ENCODE data around the gene RING1.

Gene RING1

DNA sequence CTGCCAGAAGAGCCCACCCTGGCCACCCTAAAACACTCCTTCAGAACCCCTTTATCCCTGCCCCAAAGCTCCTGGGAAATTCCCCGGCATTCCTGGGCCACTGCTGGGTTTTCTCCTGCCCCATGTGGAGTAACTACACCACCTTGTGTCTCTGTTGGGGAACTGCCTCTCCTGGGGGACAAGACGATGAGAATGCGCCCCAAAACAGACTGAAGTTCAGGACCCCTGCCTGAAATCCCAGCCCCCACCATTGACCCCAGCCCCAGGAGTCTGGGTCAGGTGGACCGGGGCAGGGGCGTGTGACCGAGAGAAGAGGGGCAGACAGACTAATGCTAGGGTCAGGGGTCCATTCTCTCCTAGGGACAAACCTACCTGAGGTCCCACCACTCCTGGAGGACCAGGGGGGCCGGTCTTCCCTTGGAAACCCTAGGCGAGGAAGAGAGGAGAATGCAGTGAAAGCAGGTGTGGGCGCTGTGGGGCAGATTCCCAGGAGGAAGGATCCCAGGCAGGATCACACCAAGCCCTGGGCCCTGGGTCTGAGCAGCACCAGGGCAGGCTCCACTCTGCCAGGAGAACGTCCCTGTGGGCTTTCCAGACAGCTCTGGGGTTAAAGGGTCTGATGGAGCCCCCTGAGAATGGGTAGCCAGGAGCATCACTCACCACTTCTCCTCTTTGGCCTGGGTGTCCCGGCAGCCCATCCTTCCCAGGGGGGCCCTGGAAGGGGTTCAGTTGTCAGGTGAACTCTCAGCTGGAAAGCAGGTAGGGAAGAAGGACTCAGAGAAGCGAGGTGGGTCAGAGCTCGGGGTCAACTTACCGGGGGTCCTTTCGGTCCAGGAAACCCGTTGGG, 35.4 kb upstream of the RING1 start:
- DNase-seq = no peak

DNA sequence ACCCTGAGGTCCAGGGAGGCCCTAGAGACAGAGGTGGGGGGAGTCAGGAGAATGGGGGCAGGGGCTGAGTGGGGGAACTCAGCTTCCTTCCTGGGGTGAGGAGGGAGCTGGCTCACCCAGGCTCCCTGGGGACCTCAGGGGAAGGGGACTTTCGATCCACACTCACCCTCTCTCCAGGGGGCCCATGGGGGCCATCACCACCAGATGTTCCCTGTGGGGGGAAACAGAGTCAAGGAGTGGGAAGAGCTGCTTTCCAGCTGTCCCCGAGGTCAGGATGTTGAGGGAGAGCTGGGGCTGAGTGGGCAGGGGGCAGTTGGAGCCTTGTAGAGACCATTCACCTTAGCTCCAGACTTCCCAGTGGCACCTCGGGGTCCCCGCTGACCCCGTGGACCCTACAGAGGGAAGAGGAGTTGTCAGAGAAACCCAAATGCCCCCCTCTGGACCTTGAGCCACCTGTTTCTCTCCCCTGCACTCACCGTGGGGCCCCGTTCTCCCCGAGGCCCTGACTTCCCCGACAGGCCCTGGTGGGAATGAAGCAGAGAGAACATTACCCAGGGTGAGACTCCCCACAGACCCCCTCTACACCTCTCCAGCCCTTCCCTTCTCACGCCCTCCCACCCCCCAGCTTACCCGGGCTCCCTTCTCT, 34.6 kb upstream of the RING1 start:
- DNase-seq = no peak

DNA sequence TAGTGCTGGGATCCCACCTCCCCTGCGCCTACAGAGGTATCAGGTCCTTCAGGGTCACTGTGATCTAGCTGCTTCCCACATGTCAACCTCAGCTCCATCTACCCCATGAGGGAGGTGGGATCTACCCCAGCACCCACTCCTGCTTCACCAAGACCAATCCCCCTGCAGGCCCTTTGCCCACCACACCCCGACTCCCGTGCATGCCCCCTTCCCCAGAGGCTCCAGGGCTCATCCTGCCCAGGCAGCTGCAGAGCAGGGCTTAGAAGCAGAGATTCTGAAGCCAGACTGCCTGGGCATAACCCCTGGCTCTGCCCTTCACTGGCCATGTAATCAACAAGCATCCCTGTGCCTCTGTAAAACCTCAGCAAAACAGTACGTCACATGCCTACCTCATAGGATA, 33.5 kb upstream of the RING1 start:
- no peak for DNase-seq

DNA sequence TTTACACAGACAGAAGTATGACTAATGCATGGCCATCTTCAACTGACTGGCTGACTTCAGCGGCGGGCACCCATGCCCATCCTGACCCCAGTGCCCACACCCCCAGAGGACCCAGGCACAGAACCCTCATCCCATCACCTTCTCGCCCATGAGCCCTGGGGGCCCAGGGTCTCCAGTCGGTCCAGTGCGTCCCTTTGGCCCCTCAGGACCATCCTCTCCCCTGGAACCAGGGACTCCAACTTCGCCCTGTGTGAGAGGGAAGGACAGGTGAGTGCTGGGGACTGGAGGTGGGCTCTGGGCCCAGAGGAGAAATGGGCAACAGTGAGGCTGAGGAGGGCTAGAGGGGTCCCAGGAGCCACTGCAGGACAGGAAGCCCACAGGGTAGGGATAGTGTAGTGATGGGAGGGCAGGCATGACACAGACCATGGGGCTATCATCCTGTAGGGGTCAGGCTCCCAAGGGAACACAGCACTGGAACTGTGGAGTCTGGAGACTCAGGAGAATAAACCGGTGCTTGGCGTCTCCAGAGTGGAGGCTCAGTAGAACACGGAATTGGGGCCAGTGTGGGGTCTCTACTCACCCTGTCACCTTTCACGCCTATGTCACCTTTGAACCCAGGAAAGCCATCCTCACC, 32.7 kb upstream of the RING1 start:
- DNase-seq = no peak

DNA sequence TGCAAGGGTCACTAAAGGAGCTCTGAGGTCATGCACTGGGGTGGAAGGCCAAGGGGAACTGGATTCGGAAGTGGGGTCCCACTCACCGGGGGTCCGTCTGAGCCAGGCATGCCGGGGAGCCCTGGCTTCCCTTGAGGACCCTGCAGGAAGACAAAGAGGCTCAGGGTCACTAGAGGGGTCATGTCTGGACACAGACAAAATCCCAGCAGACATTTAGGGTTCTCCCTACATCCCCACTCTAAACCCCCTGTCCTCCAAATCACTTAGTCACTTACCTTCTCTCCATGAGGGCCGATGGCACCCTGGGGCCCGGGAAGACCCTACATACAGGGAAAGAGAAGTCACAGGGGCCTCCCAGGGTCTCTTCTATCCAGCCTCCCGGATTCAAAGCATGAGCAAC, 31.4 kb upstream of the RING1 start:
- no peak for DNase-seq

DNA sequence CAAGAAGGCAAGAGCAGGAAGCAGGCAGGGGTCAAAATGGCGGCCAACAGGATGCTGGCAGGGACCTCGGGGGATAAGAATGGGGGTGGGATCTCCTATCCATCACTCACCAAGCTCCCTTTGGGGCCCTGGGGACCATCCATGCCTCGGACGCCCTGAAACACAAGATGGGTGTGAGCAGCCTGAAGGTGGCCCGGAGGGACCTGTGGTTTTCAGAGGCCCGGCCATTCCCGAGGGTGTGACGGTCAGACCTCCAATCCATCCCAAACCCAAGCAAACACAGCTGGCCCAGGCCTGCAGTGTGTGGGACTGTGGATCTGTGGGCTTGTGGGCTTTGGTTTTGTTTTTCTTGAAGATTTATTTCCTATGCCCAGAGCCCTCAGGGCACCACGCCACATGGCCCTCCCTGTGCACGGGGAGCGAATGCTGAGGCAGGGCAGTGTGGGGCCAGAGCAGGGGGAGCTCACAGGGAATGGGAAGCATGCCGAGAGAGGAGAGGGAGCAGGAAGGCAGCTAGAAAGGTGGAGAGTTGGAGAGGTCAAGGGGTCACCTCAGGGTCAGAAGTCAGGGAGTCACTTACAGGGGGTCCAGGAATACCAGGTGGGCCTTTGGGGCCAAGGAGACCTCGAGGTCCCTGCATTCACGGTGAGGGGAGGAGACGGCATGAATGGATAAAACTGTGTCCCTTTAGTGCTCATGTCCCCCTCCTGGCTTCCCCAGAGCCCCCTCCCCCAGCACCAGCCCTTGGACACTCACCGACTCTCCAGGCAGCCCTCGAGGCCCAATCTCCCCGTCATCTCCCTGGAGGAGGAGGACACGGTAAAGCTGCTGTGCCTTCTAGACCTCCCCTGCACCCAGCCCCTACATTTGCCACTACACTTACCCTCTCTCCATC, 30.5 kb upstream of the RING1 start:
- DNase-seq = no peak

DNA sequence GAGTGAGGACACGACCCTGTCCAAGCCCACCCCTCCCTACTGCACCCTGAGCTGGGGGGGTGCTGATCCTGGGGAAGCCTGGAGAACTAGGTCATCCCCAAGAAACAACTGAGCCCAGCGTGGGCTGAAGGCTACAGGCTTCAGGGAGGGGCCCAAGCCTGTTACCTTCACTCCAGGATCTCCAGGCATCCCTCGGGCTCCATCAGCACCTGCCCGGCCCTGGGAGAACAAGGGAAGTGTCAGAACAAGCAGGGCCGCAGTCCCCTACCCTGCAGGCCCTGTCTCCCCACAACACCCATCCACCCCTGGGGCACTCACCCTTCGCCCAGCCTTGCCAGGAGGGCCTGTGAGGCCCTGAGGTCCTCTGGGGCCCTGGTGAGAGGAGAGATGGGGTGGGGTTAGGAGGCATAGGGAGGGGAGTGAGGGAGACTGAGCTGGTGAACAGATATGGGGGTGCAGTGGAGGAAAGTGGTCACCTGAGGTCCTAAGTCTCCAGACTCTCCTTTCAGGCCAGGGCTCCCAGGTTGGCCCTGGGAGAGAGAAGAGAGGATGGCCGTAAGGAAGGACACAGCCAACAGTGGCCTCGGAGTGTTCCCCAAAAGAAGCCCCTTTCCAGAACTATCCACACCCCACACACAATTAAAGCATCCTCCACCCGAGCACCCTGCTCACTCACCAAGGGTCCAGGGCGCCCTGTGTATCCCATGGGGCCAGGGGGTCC, 29.4 kb upstream of the RING1 start:
- no peak for DNase-seq

DNA sequence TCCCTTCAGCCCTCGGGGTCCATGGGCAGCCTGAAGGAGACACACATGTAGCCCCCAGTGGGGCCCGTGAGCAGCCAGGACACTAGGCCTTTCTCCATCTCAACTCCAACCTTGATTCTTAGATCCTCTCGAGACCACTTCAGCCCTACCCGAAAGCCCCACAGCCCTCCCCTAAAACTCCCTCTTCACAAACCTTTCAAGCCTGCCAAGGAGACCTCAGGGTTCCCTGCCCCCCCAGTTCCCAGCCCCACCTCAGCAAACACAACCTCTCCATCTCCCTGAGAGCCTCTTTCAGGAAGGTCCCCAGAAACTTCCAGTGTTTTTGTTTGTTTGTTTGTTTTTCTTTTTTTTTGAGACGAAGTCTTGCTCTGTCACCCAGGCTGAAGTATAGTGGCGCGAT, 27.2 kb upstream of the RING1 start:
- DNase-seq = no peak

DNA sequence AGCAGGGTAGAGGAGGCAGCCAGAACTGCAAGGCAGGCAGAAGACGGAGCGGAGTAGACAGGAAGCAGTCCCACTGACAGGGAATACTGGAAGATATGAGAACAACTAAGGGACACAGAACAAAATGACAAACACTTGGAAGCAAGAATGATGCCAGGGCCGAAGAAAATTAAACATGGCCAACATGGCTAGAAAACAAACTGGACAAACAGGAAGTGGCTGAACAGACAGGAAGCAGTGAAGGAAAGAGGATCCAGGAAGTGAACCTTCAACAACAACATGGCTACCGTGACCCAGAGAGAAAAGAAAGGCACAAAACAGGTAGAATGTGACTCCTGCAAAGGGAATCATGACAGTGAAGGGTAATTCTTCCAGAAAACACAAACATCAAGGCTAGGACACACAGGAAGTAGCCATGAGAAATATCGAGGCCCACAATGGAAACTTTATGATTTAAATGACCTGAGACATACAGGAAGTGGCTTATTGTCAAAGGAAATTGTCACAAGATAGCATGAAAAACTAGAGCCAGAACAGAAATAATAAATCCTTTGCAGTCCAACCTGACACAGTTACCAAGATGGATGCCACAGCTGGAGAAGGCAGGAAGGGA, 25.1 kb upstream of the RING1 start:
- peak in 1 of 5 donors; percentile 59 for DNase-seq

DNA sequence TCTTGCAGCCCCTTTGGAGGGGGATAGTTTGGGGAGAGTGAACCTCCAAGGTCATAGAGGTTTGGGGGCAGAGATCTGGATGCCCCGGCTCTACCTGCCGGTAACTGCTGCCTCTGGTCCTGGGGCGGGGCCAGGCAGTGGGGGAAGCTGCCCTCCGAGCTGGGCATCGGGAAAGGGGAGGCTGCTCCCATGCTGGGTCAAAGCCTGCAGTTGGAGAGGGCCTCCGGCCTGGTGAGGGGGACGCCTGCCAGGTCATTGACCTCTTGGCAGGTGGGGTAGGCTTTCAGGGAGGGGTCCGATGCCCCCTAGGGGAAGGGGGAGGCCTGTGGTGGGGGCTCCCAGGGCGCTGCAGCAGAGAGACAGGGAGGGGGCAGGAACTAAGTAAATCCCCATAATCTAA, 23.1 kb upstream of the RING1 start:
- no peak for DNase-seq

DNA sequence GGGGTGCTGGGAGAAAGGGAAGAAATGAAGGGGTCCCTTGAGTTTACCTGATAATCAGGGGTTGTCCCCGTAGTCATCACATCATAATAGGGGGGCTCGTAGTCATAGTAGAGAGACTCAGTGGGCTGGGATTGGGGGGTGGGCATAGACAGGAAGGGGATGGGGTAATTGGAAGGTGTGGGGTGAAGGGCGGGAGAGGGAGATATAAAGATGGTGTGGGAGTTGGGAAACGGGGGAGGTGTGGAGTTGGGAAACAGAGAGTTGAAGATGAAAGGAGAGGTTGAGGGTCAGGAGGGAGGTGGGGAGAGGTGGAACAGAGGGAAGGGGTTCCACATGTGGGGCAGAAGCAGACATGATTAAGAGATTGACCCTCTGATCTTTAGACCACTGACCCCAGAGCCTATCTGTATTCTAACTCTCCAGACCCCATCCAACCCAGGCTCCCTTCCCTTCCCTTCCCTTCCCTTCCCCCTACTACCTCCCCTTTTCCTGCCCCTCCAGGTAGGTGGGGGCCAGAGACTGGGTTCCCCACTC, 22.6 kb upstream of the RING1 start:
- no peak for DNase-seq

DNA sequence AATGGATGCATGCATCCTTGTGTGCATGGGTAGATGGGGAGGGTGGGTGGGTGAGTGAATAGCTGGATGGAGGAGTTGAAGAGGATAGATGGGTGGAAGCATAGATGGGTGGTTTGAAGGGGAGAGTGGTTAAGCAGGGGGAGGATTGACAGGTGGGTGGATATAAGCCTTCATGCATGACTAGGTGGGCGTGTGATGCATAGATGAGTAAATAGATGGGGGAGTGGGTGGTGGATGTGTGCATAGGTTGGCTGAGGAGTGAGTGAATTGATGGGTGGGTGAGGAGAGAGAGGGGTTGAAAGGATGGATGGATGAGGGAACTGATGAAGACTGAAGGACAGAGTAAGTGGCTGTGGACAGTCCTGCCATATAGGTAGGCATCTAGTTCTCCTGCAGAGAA, 20.5 kb upstream of the RING1 start:
- no peak for DNase-seq

DNA sequence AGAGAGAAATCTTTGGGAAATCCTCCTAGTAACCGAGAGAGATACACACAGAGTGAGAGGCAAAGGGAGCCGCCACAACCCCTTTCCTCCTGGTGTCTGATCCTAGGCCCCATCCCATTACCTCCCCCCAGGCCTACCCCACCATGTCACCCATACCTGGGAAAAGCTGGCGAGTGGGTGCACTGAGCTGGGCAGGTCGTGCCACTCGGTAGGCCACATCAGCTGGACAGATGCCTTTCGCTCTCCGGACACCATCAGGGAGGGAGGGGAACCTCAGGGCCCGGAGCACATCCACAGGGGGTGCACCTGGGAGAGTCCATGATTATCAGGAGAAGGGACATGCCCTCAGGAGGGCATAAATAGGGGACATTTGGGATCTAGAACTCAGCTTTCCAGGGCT, 19.1 kb upstream of the RING1 start:
- no peak for DNase-seq

DNA sequence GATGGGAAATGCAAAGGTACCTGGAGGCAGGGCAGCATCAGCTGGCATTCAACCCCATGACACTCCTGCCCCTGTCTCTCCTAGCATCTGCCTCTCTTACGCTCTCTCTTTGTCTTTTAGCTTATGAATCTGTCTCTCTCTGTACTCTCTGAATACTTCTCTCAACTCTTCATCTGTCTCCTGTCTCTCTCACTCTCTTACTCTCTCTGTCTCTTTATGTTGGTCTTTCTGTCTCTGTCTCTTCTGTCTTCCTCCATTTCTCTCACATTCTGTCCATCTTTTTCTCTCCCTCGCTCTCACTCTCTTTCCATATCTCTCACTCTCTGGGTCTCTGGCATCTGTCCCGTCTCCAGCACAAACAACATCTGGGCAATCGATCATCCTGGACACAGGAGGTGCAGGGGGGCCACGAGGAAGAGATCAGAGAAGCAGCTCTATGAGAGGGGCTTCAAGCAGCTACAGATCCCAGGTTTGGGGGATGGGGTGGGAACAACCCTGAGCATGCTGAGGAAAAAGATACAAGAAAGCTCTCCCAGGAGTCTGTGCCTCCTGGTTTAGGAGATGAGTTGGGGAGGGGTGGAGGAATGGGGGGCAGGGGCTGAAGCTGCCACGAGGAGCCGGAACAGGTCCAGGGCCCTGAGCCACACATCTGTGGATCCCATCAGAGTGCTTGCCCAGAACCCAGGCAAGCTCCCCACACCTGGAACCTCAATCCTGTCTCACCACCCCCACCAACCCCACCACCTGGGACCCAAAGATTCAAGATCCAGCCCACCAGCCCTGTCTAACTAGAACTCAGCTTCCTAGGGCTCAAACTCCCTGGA, 18.5 kb upstream of the RING1 start:
- DNase-seq = no peak

DNA sequence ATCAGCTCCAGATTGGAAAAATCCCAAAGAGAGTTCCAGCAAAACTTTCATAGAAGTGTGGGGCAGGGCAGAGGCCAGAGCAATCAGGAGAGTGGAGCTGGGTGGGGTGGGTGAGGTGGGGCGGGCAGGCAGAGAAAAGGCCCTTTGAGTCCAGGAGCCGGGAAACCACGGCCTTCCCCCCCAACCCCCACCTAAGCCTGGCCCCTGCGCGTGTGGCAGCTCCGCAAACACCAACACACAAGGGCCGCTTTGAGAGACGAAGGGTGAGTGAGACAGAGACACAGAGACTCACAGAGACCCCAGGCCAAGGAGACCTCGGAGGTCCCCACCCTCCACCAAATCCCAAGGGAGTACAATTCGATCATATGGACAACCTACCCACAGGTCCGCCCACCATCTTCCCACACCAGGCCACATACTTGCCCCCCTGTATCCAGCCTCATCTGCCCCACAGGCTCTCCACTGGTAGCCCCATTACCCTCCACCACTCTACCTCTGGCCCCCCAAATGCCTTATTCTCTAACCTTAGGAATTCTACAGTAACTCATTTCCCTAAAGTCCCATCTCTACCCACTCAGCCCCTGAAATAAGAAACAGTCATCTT, 17.7 kb upstream of the RING1 start:
- no peak for DNase-seq

DNA sequence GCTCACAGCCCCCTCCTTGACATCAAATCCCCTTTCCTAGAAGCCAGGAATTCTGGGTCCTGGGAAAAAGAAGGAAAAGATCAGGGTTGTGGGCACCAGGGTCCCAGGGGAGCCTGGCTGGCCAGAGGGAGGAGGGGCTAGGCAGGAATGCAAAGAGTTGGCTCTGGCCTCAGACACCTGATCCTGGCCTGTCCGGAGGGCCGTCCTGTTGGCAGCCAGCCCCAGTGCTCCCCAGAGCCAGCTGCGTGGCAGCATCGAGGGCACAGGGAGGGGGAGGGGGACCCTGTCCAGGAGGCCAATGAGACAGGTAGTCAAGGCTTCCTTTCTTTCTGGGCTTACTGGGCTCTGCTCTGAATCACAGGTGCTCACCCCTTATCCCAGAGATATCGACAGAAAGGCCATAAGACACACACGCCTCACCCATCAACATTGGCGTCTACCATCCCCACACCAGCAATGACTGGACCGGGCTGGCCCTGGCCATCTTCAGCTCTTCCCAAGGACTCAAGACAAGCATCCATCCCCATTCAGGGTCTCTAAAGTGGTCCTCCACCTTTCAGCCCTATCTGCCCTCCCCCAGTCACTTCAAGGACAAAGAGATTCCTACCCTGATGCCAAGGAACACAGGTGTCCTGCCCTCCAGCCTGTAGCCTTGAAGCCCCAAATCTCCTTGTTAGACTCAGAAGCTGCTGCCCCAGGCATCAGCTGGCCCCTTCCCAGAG, 16.8 kb upstream of the RING1 start:
- no peak for DNase-seq

DNA sequence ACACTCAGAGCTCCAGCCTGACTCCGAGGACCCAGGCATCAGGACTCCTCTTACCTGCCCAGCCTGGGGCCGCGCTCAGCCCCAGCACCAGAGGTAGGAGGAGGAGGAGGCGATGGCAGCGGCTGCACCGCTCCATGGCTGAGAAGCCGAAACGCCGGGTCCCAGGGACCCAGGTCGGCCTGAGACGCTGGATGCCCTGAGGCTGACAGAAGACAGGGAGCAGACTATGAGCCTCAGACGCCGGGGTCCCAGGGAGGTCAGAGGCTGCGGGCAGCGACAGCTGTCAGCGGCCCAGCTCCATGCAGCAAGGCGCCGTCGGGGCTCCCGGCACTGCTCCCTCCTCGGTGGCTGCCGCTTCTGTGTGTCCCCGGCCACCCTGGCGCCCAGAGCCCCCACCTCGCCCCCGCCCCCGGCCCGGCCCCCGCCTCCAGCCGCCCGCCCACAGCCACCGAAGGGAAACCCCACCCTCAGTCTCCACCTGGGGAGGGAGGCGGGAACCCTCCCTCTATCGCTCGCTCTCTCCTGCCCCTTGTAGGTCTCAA, 16.1 kb upstream of the RING1 start, which contains the start of gene COL11A2:
Gene COL11A2, minus strand, starts transcription at position 363 of the 542 bp plus-strand sequence. Its CDS starts 227 bp downstream, at position 136.
- DNase-seq = peak in 2 of 5 donors; percentile 27 to 28

DNA sequence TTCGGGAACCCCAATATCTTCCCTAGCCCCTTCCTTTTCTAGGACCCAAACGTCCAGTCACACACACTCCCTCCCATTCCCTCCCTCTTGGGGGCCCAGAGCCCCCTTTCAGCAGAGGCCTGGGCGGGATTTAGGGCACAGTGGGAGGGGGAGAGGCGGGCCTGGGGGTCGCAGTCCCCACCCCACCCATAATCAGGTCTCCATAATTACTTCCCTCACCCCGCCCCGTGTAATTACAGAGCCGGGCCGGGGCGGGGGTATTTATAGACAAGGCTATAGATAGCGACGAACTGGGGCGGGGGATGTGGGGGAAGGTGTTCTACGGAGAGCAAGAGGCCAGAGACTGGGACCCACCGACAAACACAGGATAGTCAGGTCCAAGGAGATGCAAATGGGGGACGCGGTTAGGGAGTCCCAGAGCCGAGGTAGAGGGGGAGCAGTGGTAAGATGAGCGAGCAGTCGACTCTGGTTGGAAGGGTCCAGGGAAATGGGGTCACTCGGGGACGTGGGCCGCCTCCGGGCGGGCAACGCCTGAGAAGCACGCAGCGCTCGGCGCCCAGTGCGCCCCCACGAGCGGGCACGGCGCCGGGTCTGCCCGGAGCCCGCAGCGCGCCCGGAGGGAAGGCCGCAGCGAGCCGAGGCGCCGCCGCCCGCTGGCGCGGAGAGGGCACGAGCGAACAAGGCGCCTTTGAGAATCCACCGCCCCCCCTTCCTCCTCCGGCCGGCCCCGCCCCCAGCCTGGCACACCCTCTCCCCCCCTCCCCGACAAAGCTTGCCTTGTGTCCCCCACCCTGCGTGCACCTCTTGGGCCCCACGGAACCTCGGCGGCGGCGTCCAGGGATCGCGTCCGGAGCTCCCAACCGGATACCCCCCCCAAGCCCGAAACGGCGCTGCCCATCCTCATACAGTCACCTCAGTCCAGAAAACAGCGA, 15.4 kb upstream of the RING1 start:
- DNase-seq = peak in 2 of 5 donors; percentile 17 to 26

All from T-helper 1 cell (primary cell).